NCI-H460 (cell line): ENCODE measurements around the gene MAP2K6. TPM values are rescaled to one million over a fixed set of nuclear protein-coding genes. Genes with fewer than 3 reads are reported as not detected.

Experiments used
- DNase-seq: peaks from one replicate; pipeline ENCODE4 v3.0.0-alpha.2; 2016; ENCODE audit warnings: low read depth; ENCODE audit errors: extremely low read depth
- total RNA-seq: library from RNA; depleted of rRNA; stranded (reverse); fragments of >200 nt; shearing (Covaris generic); gene quantifications from 2 replicates; pipeline ENCODE4 v1.2.3, GENCODE V29; 2014

Gene MAP2K6
- total RNA-seq, 1 experiment from 2014 or later: 16.4 TPM

DNA sequence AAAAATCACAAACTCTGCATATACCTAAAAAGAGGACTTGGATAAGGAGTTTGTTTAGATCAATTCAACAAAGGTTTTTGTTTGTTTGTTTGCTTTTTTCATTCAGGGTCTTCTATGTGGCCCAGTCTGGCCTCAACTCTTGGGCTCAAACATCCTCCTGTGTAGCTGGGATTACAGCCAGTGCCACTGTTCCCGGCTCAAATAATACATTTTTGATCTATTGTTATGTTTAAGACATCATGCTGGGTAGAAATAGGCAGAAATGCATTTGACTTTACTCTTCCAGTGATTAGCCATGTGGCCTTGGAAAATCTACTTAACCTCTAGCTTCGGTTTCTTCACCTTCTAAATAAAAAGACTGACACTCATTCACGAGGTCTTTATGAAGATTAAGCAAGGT, 11.5 kb downstream of the MAP2K6 start:
- no peak for DNase-seq

DNA sequence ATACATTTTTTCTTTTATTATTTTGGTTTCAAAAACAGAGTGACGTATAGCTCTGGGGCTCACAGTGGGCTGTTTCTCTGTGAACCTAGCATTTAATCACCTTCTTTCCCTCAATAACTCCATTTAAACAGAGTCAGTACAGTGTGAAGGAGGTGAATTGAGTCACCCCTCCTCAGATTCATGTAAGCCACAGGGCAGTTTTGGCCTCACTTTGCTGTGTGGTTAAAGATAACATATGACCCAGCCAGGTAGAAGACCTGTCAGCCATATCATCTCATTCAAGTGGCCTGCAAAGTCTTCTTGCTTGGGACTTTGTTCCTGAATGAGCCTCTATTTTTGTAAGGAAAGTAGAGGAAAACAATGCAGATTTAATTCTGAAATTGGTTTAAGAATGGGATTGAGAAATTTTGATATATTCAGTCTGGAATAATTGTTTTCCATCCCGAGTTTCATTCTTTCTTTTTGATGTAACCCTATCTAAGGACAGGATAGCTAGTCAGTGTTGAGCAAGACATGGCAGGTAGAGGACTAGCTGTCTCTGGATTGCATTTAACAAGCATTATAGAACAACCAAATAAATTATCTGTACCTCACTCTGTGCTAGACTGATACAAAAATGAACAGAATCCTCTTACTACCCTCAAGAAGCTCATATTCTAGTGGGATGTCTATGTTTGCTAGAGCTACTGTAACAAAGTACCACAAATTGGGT, 13.1 kb downstream of the MAP2K6 start:
- DNase-seq: no peak

DNA sequence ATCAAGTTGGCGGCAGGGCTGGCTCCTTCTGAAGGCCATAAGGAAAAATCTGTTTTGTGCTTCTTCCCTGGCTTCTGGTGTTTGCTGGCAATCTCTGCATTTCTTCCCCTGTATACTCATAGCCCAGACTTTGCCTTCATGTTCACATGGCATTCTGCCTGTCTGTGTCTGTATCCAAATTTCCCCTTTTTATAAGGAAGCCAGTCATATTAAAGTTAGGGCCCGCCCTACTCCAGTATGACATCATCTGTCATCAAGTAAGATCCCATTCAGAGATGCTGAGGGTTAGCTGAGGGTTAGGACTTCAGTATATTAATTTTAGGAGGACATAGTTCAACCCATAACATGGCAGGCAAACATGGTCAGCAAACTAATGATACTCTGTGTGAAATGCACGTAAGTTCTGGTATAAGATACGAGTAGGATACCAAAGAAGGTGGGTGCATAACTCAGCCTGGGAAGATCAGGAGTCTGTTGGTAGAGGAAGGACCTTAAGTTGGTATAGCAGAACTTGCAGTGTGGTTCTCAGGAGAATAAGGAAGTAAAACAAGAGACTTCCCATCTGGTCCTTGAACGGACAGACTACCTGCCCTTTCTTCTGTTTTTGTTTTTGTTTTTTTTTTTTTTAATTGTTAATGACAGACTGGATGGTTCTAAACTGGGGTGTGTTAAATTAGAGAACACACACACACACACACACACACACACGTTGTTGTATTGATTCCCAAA, 13.9 kb downstream of the MAP2K6 start:
- no peak for DNase-seq

DNA sequence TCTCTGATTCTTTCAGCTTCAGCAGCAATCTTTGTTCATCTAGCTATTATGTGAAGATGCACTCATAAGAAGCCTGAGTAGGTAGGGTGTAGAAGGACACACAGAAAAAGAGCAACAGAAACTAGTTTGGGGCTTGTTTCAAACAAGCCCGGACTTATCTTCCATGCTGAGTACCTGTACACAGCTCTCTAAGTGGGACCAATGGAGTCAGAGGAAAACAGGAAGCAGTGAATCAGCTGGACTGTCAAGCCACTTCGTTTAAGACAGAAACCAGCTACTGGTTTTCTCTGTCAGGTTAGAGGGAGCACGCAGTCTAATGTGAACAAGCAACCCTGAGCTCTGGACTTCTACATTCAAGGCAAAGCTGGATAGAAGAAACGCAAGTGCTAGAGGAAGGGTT, 16.0 kb downstream of the MAP2K6 start:
- DNase-seq: no peak

DNA sequence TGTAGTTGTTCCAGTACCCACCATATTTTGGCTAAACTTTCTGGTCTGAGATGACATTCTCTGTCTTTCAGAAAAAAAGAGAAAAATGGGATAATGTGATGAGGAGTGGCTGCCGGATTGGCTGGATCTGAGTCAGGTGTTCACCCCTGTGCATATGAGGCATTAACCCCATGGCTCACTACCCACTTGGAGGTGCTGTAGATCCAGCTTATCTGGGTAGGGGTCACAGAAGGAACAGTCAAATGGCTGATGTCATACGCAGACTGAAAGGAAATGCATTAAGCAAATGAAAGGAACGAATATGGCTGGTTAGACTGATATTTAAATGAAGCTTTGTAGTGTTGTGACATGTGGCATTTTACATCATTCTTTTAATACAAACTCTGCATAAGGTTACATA, 17.3 kb downstream of the MAP2K6 start:
- no peak for DNase-seq

DNA sequence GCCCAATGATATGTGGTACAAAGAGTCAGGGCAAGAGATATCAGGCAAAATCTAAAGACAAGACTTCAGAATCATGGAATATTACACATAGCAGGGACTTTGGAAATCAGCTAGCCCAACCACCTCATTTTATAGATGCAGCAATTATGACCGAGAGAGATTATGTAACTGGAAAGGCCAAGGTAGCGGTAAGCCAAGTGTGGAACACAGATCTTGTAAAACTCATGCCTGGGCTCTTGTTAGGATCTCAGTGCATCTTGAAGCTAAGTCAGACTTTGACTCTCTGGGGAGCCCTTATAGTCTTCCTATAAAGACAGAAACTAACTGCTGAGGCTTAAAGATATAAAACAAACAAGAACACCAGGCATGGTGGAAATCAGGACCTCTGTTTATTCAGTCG, 18.6 kb downstream of the MAP2K6 start:
- DNase-seq: no peak

DNA sequence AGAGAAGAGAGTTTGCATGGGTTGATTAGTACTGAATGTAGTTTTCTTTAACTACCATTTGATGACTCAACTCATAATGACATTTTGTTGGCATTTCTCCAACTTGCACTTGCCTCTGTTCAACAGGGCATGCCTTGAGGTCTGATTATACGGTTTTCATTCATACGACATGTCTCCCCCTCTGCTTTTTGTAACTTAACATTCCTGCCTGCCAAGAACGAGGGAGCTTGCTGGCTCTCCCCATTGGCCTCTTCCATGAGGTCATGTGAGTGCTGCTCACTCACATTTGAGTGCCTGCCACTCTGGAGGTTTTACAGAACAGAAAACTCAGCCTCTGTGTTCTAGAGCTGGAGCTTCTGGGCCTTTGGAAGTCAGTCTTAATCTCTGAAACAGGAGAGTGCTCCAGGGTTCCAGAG, 19.7 kb downstream of the MAP2K6 start:
- DNase-seq: no peak

DNA sequence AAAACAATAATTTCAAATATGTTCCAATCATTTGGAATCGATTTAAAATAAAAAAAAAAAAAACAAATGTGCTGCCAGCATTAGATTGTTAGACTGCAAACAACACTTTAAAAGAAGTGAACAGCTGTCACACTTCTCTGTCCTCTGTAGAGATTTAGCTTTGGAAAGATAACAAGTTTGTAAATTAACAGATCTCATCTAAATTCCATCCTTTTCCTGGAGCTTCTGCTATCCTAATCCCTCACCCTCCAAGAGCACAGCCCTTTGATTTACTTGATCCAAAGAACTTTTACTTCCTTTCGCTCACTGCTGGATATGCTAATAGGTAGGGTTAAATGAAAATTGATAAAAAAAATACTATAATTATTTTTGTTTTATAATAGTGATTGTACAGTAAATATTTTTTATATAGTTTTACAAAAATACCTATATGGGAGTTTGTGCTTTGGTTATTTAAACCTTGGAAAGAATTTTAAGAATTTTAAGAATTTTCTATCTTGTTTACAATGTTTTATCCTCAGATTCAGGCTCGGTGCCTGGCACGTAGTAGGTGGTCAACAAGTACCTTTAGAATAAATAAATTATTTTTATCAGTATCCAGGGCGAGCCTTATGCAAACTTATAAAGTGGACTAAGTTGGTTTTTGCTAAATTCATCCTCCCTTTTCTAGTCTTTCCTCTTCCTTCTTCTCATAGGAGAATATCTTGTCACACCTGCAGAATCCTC, 21.6 kb downstream of the MAP2K6 start:
- no peak for DNase-seq

DNA sequence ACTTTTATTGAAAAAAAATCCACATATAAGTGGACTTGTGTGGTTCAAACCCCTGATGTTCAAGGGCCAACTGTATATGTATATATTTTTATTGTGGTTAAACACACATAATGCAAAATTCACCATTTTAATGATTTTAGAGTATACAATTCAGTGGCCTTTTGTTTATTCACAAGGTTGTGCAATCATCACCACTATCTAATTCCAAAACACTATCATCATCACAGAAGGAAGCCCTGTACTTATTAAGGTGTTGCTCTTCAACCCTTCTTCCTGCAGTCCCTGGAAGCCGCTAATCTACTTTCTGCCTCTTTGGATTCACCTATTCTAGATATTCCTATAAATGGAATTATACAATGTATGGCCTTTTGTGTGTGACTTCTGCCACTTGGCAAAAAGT, 23.0 kb downstream of the MAP2K6 start:
- DNase-seq: no peak

DNA sequence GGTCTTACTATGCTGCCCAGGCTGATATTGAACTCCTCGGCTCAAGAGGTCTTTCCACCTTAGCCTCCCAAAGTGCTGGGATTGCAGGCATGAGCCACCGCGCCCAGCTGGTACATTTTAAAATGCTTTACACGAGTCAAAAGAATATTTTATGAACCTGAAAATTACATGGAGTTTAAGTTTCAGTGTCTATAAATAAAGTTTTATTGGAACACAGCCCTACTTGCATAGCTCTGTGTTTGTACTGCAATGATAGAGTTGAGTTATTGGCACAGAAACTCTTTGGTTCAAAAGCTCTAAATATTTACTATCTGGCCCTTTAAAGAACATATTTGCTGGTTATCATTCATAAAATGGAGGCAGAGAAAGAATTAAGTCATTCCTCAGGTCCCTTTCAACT, 24.3 kb downstream of the MAP2K6 start:
- no peak for DNase-seq

DNA sequence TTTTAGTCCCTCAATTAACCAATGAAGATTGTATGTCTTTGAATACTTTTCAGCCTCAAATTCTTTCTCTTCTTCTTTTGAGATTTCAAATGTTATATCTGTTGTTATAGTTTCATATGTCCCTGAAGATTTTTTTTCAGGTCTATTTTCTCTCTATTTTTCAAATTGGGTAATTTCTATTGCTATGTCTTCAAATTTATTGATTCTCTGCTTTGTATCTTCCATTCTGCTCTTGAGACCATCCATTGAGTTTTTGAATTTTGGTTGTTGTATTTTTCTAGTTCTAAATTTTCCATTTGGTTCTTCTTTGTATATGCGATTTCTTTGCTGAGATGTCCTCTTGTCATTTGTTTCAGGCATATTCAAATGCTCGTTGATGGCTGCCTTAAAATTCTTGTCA, 26.7 kb downstream of the MAP2K6 start:
- no peak for DNase-seq

DNA sequence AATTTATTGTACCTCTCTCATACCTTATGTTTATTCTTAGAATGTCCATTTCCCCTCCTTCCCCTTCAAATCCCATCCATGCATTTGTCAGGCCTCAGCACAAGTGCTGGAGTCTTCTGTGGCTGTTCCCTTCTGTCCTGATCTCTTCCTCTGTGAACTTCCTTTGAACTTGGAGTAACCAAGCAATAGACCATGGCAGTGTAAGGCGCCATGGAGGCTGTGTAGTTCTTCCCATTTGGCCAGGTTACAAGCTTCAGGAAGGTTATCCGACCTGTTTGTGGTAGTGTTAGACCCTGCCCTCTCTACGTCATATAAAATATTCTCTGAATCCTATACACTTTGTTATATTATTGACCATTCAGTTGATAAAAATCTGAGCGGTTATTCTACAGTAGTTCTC, 28.6 kb downstream of the MAP2K6 start:
- no peak for DNase-seq

DNA sequence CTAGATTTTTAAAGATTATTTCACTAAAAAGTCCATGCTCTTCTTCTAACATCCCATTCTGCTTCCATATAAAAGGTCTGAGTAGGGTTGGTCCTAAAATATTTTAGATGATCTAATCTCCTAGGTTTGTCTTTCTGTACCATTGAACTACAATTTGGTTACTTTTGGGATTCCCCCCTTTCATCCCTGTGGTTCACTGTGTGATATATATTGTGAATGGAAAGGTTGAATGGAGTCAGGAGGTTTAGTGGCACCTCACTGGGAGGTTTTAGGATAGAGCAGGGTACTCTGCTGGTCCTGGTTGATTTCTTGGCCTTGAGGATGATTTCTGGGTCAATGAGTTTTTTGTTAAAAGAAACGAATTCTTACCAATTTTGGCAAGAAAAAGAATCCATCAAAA, 29.5 kb downstream of the MAP2K6 start:
- no peak for DNase-seq

DNA sequence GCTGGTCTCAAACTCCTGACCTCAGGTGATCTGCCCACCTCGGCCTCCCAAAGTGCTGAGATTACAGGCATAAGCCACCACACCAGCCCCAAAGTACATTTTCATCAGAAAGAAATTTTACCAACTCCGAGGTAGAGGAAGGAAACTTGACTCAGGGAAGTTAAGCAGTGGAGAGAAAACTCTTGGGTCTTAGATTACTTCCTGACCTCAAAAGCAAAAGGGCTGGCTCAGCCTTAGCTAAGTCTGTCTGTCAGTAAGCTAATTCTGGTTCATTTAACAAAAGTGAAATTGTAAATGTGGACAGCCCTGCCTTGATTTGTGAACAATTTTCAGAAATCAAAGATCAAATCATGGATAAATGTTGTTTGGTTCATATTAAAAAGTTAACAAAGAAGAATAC, 30.6 kb downstream of the MAP2K6 start:
- no peak for DNase-seq

DNA sequence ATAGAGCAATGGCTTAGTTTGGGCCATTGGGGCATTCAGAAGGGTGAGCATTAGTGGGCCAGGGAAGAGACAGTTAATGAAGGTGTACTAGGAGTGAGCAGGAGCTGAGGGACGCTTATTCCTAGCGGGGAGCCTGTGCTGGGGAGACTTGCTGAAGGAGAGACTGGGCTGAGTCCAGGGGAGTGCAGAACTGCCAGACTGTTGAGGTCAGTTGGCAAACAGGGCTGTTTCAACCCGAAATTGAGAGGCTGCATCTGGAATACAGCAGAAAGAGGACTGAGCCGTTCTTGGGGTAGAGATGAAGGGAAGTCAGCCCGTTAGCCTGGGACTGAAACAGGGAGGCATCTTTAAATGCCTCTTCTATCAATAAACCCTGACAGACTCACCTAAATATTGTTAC, 33.2 kb downstream of the MAP2K6 start:
- DNase-seq: no peak

DNA sequence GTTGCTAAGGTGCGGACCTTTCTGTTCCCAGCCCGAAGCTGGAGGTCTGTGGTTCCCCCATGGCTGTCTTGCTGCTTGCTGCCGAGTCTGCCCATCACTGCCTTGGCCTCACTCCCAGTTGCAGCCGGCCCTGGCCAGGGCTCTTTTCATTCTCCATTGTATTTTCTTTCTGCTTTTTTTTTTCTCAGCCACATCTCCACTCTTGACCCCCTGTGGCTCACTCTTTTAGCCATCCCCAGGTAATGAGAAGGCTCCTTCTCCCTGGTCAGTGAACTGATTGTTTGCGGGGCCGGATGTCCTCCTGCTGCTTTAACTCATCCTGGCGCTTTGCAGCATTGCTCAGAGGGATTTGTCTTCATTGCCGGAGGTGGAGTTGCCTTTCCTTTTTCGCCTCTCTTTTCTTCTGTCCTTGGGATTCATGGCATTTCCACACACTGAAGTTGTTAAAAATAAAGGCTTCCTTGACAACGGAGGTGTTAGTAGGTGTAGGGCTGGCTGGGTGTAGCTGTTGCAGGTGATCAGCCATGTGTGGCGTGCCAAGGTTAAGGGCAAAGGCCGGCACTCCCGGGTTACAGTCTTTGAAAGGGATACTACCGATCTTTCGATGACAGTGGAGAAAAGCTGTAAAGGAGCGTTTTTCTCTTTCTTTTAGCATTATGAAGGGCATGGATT, 34.1 kb downstream of the MAP2K6 start:
- DNase-seq: no peak

DNA sequence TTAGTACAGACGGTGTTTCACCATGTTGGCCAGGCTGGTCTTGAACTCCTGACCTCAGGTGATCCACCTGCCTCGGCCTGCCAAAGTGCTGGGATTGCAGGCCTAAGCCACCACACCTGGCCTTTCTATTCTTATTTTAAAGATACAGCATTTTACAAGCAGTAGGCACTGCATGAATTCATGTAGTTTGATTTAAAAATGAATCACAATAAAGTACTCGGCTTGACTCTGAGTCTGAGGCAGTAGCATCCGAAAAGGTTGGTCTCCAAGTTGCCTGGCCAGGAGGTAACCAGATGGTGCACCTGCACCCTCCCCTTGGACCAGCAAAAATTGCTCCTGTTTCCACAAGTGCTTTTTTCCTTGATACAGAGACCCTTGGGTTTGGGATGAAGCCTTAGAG, 35.6 kb downstream of the MAP2K6 start:
- no peak for DNase-seq

DNA sequence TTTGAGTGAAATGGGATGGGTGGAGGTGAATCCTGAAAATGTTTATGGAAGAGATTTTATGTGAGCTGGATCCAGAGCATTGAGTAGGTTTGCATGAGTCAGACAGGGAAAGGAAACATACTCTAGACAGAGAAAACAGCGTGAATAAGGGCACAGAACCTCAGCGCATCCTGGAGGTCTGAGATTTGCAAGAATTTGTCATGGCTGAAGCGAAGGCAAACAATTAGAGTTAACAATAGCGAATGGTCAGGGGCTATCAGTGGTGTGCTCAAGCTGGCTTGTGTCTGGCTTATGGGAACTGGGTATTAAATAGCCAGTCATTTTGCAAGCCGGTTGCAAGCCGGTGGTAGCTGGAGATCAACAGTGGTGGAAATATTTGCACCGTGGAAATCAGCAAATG, 36.4 kb downstream of the MAP2K6 start:
- DNase-seq: no peak

DNA sequence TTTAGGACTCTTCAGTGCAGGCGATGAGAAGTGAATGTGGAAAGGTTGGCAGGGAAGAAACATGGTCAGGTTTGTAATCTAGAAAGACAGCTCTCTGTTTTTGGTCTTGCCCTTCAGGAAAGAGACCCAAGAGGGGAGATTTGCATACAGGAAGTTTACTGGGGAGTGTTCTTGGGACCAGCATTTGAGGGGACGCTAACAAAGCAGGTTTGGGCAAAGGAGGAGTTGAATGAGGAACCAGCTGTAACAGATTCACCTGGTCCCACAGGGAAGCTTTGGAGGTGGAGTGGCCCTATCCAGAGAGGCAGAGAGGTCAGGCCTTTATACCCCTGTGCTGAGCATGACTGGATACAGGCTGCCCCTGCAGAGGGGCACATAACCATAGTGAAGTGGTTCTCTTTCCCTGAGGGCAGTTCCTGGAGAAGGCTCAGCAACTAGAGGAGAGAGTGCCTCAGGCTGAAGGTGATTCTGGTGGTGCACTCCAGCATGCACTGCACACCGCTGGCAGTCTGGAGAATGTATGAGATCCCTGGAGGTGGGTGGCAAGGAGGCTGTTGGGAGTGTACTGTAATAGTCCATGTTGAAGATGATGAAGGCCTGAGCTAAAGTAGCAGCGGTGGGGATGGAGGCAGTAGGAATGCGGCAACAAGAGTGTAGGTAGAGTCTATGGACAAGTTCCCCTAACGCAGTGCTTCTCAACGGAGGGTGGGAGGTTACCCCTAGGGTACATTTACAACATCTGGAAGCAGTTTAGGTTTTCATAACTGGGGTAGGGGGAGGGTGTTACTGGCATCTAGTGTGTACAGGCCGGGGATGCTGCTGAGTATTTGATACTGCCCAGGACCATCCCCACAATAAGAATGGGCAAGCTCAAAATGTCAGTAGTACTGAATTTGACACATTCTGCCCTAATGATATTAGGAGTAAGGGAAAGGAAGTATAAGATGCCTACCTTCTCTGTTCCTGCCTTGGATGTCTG, 37.2 kb downstream of the MAP2K6 start:
- no peak for DNase-seq

DNA sequence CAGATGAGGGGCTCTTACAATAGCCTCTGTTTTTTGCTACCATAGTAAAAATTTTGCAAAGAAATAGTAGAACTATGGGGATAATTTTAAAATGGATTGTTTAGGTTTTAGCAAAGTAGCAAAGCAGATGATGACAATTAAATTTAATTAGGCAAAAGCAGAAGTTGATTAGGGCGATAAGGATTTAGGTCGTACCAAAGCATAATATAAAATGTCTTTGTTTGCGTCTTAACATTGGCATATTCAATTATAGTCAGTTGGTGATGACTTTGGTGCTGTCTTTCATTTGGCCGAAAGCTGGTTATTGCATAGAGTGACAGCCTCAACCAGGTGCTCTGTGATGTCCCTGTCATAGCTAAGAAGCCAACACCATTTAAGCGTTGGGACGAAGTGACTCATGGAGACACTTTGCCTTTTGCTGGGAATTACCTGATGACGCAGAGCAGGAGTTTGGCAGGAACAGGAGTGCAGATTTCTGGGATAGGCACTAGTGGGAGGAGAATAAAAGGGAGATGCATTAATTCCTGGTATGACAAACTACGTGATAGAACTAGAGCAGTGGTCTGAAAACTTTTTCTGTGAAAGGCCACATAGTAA, 38.3 kb downstream of the MAP2K6 start:
- DNase-seq: no peak
